Melanocyte of skin (primary cell): ENCODE results near the gene HSD11B1L. TPM values are rescaled to one million over a fixed set of nuclear protein-coding genes. Genes with fewer than 3 reads are reported as not detected.

Experiments used
- total RNA-seq, 2 donors: library from RNA; depleted of rRNA; stranded (reverse); fragments of >200 nt; gene quantifications; 2 replicates each; pipeline ENCODE4 v1.2.3, GENCODE V29; 2012

HSD11B1L gene, protein sequence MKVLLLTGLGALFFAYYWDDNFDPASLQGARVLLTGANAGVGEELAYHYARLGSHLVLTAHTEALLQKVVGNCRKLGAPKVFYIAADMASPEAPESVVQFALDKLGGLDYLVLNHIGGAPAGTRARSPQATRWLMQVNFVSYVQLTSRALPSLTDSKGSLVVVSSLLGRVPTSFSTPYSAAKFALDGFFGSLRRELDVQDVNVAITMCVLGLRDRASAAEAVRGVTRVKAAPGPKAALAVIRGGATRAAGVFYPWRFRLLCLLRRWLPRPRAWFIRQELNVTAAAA
- total RNA-seq, result 1 to 10 TPM; 3.0 to 7.9 TPM

DNA sequence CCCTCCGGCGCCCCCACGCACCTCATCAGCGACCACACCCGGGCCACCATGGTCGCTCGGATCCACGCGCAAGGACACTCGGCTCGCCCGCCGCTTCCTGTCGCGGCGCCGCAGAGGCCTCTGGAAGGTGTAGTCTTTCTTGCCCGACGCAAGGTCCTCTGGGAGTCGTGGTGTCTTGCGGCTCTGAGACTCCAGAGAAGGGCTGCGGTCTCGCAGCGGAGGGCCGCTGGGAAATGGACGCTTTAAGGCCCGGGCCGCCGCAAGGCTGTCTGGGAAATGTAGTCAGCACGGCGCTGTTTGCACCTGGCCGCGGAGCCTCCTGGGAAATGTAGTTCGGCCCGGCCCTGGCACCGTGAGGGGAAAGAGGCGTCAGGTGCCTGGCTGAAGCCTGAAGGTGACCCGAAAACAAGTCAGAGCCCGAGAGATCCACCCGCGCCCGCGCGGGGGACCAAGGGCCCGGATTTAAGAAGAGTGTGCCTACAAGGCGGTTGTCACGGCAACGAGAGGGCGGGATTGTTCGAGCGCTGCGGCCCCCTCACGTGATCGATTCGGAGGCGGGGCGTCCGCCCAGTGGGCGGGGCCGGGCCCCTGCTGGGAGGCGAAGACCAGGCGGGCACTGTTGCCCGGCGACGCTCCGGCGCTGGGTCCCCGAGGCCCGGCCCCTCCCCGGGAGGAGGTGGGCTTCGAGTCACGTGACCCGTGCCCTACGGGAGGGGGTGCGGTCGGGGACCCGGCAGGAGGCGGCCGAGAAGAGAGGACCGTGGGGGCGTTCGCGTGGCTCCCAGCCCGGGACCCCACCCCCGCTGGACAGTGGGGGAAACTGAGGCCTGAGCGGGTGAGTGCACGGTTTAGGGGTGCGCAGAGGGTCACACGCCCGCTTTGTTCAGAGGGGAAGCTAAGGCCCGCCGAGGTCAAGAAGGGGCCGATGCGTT is at the start of gene HSD11B1L, which contains the start of gene MICOS13:
HSD11B1L (plus strand) TSS at position 591 of the 932 bp plus-strand sequence. CDS start 3,806 bp downstream, outside the sequence.
MICOS13 (minus strand) TSS at position 80 of the 932 bp plus-strand sequence; CDS start at position 50, 30 bp downstream.

DNA sequence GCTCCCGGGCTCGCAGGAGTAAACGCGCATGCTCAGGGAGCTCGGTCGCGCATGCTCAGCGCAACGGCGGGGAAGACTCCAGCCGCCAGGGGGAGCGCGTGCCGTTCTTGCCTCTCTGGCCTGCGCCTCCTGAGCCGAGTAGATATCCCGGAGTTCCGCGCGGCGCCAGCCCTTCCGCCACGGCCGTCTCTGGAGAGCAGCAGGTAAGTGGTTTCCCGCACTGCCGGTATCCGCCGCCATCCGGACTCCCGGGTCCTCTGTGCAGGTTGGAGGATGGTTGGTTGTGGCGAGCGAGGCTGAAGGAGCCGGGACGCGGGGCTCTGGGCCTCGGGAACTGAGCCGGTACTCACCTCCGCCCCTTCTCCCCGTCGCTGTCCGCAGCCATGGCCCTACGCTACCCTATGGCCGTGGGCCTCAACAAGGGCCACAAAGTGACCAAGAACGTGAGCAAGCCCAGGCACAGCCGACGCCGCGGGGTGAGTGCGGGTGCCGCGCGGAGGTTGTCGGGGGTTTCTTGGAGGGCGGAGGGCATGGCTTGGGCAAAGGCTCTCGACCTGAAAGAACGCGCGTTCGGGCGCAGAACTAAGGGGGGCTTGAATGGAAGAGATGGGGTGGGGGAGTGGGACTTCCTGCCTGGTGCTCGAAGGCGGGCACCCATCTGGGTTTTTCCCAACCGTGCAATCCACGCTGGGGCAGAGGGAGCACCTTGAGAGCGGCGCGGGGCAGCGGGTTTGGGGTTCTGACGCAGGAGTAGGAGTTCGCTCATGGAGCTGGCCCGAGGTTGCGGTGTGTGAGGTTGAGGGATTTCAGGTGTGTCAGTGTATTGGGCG is 9.5 kb downstream of the HSD11B1L start, which contains the start of gene RPL36:
RPL36 (plus strand) TSS at position 171 of the 830 bp plus-strand sequence; CDS start at position 384, 213 bp downstream.

DNA sequence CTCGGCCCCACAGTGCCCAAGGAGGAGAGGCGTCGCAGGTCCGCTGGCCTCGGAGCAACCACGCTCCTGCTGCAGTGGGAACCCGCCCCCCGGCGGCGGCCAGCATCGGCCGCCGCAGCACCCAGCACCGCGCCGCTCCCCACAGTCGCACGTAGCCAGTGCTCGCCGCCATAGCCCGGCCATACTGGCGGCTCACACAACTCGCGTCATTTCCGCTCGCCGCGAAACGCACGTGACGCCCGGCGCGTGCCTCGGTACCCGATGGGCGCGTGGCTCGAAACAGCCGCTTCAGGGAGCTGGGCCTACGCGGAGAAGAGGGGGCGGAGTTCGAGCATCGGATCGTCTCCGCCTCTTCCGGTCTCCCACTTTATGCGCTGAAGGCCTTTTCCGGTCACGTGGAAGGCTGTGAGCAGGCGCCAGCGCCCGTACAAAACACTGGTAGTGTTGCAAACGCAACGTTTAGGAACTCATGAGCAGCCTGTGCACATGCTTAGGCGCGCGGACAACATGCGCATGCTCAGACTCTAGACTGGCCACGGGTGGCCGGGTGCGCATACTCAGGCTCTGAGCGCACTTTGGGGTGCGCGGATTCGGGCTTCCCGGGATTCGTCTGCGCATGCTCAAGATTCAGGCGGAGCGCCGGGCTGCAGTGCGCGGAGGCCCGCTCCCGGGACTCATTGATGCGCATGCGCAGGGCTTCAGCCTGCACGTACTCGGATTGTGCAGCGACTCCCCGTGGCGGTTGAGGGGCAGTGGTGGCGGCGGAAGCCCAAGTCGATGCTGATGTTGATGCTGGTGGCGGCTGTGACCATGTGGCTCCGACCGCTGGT is 39.3 kb downstream of the HSD11B1L start, which contains the start of the genes CATSPERD and LONP1:
CATSPERD (plus strand) TSS at position 677 of the 830 bp plus-strand sequence; CDS start at position 778, 101 bp downstream.
LONP1 (minus strand) TSS at position 186 of the 830 bp plus-strand sequence; CDS start at position 172, 14 bp downstream.

Other genes with a start within 250 kb of the HSD11B1L start
- not detected for gene ZNRF4, start 225.6 kb upstream of the HSD11B1L start, total RNA-seq
- under 1 TPM in 1 of 2 donors, not detected in 1; 1.00 TPM for gene TINCR, start 113.1 kb upstream of the HSD11B1L start, total RNA-seq
- gene SAFB2, start 58.3 kb upstream of the HSD11B1L start, total RNA-seq, result 10 to 100 TPM; 24.1 to 28.0 TPM
- 10 to 100 TPM; 36.8 to 52.0 TPM for gene SAFB, start 57.9 kb upstream of the HSD11B1L start, total RNA-seq
- gene MICOS13, start 511 bp upstream of the HSD11B1L start, total RNA-seq, result 10 to 100 TPM; 22.6 to 32.3 TPM
- 100 to 1,000 TPM; 226 to 259 TPM for gene RPL36, start 9.3 kb downstream of the HSD11B1L start, total RNA-seq
- gene LONP1, start 39.1 kb downstream of the HSD11B1L start, total RNA-seq, result 100 to 1,000 TPM in 1 of 2 donors, 10 to 100 TPM in 1; 63.0 to 108 TPM
- not detected for gene CATSPERD, start 39.6 kb downstream of the HSD11B1L start, total RNA-seq
- 1 to 10 TPM in 1 of 2 donors, under 1 TPM in 1; 0.33 to 1.4 TPM for gene PRR22, start 103.7 kb downstream of the HSD11B1L start, total RNA-seq
- 10 to 100 TPM; 45.1 to 55.9 TPM for gene DUS3L, start 110.1 kb downstream of the HSD11B1L start, total RNA-seq
- gene NRTN, start 124.0 kb downstream of the HSD11B1L start, total RNA-seq, result 1 to 10 TPM; 1.0 to 2.0 TPM
- gene FUT6, start 158.7 kb downstream of the HSD11B1L start, total RNA-seq, result not detected
- gene FUT3, start 170.4 kb downstream of the HSD11B1L start, total RNA-seq, result not detected
- gene FUT5, start 189.5 kb downstream of the HSD11B1L start, total RNA-seq, result not detected
- gene NDUFA11, start 222.8 kb downstream of the HSD11B1L start, total RNA-seq, result 100 to 1,000 TPM; 293 to 363 TPM
- gene VMAC, start 223.8 kb downstream of the HSD11B1L start, total RNA-seq, result 1 to 10 TPM; 3.0 to 4.1 TPM
- 1 to 10 TPM in 1 of 2 donors, under 1 TPM in 1; 1.00 to 2.8 TPM for gene CAPS, start 233.2 kb downstream of the HSD11B1L start, total RNA-seq